GM21737 (cell line): ENCODE measurements around the gene INSYN2B.
"Not testable (repeated sequence)": the region's sequence is repeated elsewhere in the genome, so short reads cannot be mapped to it uniquely, and the experiment has no call there.

ENCODE experiments used
- ATAC-seq: cut with Tn5 transposase; IDR thresholded peaks from one replicate; pipeline ENCODE4 v1.9.1; 2021; ENCODE audit warnings: mild to moderate bottlenecking, moderate library complexity; ENCODE audit not compliant: unreplicated experiment

Gene INSYN2B

DNA sequence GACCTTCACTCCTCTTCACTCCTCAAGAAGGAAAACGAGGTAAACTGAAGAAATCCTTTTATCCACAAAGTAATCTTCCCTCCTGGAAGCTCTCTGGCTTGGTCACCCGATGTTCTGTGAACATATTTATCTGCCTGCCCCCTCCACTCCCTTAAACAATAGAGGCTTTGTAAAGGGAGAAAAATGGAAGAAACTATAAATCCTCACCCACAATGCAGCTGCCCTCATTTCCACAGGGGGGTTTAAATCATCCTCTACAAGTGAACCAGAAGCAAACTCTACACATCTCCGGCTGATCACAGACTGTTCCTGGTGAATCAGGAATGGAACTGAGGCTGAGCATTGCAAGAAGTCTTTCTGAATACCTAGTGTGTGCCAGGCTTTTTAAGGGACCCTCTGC lies 7.2 kb downstream of the INSYN2B start:
- no peak for ATAC-seq

DNA sequence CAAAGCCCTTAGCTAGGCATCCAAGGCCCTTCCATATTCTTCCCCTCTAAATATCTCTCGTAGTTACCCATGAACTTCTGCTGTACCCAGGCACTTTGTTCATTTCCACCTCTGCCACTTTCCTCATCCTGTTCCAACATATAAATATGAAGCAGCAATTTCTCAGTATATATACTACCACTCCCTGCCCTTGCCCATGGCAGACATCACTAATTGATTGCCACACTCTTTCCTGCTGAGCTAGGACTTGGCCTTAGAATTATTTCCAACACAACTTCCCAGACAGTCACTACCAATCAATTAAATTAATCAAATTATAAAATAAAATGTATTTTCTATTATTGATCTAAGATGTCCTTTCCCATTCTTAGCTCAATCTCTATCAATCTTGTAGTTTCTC lies 8.5 kb downstream of the INSYN2B start:
- ATAC-seq: no peak

DNA sequence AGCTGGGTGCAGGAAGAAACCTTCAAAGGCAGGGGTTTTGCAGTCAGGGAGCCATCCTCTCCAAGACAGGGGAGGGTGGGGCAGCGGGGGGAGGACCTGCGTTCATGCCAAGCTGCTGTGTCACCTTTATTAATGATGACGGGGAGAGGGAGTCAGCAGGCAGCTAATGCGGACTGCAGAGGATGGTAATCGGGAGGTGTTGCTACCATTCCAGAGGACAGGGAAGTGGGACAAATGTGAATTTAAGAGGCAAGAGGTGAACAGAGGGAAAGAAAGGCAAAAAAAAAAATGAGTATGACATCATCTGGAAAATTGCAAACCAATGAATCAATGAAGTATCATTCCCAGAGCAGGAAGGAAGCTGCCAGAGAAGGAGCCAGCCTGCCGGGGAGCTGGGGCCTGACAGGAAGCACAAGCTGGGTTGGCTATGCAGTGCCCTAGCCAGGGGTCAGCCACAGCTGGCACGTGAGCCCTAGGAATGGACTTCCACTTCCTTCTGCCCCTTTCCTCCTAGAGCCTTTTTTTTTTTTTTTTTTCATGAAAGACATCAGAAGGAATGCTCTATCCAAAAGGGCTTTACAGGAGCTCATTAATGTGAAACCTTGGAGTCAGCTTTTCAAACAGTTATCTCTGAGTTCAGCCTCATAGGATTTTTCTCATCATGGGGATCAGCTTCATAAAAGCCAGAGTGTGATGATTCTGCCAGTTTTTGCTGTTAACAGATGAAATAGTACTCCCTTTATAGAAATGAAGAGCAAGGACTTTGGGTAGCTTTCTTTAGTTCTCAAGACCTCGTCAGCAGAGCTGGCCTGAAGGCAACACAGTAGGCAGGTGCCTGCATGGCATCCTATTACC lies 9.2 kb downstream of the INSYN2B start:
- no peak for ATAC-seq

DNA sequence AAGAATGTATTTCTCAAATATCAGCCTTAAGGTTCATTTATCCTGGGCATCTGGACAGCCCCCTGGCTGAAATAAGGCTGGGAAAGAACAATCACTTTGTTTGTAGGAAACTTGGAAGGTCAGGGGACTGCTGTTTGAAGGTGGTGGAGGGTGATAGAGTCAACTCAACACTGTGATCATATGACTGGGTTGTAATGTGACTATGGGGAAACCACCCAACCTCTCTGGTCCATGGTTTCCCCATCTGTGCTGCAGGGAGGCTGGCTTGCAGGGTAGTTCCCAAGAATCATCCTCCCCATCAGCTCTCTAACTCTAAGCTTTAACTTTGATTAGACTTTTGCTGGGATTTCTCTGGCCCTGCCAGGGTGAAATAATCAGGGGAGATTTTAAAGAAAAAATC lies 10.0 kb downstream of the INSYN2B start:
- ATAC-seq: no peak

GRCh38 chr5:169964246-169964645 lies 16.0 kb downstream of the INSYN2B start:
- no peak for ATAC-seq

DNA sequence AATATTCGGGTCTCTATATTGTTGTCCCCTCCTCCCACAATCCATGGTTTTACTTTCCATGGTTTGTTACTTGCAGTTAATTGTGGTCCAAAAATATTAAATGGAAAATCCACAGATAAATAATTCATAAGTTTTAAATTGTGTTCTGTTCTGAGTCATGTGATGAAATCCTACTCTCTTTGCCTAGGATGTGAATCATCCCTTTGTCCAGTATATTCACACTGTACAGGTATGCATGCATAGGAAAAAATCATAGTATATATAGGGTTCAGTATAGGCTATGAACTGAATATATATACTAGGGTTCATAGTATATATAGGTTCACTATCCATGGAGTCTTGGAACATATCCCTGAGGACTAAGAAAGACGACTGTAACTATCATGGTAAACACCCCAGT lies 19.6 kb downstream of the INSYN2B start:
- no peak for ATAC-seq

DNA sequence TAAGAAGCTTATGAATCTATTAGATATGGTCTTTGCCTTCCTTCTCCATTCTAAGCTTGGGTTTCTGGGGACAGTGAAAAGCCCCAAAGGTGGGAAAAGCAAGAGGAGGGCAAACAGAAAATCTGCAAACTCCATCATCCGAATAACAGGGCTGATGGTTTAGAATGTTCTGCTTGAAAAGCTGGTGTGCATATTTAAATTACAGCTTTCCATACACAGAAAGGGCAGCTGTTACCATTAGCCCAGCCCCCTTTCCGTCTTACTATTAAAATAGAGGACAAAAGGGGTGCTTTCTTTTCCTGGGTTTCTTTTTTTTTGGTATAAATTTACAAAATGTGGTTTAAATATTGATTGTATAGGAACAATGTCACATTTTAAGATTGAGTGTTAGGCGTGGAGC lies 22.0 kb downstream of the INSYN2B start:
- ATAC-seq: no peak

DNA sequence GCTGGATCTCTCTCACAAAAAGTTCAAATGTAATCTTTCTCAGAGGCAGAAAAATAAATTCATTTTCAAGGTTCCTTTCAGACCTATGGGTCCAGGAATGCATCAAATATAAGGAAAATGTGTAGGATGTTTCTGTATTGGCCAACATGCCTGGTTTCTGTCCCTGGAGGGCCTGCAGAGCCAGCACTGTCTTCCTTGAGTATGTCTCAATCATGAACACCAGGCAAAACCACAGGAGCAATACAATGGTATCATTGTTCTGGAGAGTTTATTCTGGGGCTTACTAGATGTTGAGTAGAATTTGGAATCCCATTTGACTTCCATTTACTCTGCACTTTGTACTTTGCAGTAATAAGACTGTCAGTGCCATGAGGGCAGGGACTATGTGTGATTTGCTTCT lies 23.5 kb downstream of the INSYN2B start:
- no peak for ATAC-seq

DNA sequence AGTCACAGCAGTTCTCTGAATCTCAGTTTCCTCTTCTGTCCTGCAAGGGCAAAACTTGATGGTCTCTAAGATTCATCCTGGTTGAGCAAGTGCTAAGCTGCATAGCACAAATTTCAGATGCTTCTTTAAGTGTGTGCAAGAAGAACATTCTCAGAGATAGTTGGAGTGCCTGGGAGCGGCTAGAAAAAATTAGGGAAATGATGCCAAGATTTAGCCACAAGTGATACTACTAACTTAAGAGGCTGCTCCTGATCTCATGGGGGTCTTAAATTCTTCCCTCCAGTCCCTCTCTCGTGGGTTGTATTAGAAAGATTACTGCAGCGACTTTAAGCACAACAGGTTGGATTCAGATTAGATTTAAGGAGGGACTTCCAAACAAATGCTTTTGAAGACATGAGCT lies 24.2 kb downstream of the INSYN2B start:
- no peak for ATAC-seq

GRCh38 chr5:169954786-169955185 lies 25.5 kb downstream of the INSYN2B start:
- no peak for ATAC-seq

DNA sequence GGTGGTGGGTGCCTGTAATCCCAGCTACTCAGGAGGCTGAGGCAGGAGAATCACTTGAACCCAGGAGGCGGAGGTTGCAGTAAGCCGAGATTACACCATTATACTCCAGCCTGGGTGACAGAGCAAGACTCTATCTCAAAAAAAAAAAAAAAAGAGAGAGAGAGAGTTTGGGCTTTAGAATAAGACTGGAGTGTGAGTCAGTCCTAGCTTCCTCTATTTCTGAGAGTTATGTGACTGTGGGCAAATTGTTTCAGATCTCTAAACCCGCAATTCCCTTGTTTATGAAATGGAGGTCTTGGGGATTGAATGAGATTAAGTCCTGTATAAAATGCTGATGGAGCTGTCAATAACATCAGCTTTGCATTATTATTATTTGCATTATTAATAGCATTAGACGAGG lies 27.1 kb downstream of the INSYN2B start:
- ATAC-seq: not testable (repeated sequence)

- ATAC-seq: no peak
Observed at GRCh38 chr5:169950333-169950732, 30.0 kb downstream of the INSYN2B start.

GRCh38 chr5:169946743-169947295 lies 33.5 kb downstream of the INSYN2B start:
- ATAC-seq: no peak

DNA sequence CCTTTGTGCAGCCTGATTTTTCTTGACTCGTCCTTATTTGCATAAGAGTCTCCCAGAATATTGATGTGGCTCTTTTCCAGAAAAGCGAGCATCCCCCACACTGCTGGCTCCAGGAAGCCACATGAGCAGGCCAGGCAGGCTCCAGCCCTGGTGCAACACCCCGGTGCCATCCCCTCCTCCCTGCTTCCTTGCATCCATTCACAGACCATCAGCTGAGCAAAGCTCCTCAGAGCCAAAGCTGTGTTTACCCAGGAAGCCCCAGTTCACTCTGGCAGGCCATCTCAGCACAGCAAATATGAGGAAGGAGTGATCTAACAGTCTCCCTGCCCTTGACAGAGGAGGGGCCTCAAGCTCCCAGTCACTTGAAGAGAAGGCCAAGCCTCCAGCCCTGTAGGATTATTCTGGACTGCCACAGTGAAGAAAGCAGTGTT lies 34.4 kb downstream of the INSYN2B start:
- ATAC-seq: no peak

DNA sequence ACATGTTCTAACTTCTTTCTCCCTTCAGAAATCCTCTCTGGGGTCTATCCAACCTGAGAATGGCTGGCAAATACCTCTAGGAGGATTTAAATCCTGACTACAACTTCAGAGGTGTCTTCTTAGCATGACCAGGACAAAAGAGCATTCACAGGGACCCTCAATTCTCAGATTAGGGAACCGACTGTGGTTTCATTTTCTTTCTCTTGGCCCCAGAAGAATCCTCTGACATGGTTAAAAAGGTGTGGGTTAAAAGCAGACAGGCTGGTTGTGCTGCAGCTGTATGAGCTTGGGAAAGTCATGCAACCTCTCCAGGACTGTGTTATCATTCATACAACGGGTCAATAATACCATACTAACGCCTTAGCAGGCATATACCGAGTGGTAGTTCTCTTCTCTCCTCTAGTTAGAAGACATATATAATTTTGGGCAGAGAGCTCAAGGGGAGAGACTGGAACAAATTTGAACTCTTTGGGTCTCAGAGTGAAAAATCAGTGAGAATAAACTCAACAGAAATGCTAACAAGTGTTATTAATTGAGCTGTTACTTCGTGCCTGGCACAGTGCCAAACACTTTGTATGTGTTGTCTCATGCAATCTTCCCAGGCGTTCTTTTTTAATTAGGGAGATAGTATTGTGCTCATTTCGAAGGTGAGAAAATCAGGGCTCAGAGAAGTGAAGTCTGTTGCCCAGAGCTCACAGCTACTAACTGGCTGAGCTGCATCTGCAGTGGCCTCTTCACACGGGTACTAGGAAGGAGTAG lies 35.2 kb downstream of the INSYN2B start:
- ATAC-seq: no peak

DNA sequence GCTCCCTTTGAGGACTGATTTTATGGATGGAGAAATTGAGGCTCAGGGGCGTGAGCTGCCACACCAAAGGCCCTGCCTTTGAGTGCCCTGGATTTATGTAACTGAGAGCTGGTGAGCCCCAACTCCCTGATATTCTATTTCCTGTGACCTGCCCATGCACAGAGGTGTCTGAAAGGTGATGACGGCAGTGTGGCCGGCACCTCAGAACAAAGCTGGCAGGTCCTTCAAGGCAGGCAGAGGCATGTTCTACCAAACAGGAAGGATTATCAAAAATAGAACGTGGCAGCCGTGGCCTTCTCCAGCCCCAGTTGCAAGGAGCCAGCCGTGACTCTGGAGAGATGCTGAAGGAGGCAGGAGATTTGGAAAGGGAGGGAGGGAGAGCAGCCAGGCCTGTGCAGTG lies 36.2 kb downstream of the INSYN2B start:
- no peak for ATAC-seq

GRCh38 chr5:169943026-169943425 lies 37.3 kb downstream of the INSYN2B start:
- no peak for ATAC-seq

GRCh38 chr5:169942181-169942580 lies 38.1 kb downstream of the INSYN2B start:
- ATAC-seq: no peak

GRCh38 chr5:169941542-169941941 lies 38.8 kb downstream of the INSYN2B start:
- no peak for ATAC-seq

DNA sequence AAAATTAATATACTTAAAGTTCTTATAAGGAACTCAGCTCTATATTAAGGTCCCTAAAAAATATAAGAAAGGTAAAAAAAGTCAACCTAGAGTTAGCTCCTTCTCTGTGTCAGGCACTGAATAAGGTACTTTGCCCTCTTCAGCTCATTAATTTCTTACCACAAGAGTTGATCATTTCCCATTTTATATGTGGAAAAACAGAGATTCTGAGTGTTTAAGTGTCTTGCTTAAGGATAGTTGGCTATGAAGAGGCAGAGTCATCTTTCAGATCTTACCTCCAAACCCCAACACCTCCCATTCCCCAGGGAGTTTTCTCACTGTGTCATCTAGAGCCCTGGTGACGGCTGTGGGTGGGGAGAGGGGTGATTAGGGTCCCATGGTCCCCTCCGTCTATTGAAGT lies 40.6 kb downstream of the INSYN2B start:
- ATAC-seq: no peak

DNA sequence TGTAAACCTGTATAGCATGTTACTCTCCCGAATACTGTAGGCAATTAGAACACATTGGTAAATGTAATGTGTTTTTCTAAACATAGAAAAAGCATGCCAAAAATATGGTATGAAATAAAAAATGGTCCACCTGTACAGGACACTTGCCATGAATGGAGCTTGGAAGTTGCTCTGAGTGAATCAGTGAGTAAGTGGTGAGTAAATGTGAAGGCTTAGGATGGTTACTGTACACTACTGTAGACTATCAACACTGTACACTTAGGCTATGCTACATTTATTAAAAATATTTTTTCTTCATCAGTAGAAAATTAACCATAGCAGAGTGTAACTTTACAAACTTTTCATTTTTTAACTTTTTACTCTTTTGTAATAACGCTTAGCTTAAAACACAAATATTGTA lies 41.9 kb downstream of the INSYN2B start:
- ATAC-seq: no peak

- ATAC-seq: no peak
Observed at GRCh38 chr5:169935762-169936161, 44.5 kb downstream of the INSYN2B start.
